HG03139 (cell line): Measurements from ENCODE around the gene CSTPP1.

Experiments
- ATAC-seq: cut with Tn5 transposase; IDR thresholded peaks from one replicate; pipeline ENCODE4 v1.9.1; 2021; ENCODE audit not compliant: unreplicated experiment

Gene CSTPP1

DNA sequence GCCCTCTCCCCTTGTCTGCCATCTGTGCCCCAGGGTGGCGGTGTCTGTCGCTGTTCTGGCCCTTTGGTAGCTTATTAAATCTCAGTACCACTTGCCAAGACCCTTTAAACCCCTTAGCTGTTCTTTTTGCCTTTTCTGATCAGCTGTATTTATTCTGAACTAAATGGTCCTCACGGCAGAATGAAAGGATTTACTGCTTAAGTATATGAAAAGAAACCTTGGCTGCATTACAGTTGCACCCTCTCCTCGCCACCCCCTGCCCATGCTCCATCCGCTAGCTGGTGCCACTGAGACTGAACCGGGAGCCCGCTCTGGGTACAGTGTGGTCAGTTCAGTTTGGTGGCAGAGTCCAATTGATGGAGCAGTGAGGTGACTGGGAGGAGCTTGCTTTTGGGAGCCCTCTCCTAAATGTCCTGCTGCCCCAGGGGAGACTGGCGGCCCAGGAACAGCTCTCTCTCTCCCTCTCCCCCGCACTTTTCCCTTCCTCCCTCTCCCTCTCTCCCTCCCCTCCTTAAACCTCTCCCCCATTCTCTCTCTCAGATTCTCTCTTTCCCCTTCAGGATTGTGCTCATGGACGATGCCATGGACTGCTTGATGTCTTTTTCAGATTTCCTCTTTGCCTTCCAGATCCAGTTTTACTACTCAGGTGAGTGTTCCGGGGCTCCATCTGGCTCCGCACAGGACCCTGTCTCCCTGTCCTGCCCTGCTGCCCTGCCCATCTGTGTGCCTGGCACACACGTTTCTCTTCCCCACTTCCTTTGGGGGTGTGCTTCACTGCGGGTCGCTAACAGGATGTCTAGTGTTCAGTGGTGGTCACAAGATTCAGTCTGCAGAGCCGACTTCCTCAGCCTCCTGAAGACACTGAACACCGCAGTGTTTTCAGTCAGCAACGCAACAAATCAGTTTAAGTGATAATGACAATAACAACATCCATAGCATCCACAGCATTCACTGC is 218.3 kb downstream of the CSTPP1 start:
- no peak for ATAC-seq

DNA sequence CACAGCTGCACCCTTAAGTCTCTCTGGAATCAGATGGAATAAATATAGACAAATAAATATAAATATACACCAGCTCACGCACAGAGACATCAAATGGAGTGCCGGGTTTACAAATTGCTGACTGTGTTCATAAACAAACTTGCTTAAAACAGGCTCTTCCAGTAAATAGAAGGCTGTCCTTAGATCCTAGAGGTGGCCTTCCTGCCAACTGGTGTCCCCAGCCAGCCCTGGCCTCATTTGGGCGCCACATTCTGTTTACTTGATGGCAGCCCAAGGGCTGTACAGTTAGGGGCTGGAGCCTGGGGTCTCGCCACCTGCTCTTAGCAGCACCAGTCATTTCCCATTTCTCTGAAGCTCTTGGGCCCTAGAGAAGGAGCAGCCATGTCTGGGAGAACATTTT is 219.3 kb downstream of the CSTPP1 start:
- no peak for ATAC-seq

DNA sequence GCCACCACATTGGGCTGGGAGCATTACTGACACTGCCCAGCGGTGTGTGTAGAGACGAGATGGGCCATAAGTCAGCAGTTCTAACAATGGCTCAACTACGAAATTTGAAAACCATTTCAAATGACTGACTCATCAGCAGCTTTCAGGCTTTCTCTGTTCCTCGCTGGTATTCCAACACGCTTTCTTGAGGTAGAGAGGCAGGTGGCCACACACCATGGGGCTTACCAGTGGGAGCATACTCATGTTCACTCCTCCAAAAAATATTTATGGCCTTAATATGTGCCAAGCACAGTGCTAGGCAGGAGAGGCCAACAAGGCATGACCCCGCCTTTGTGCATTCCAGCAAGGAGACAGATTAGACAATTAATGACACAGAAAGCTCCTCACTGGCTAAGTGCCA is 219.8 kb downstream of the CSTPP1 start:
- no peak for ATAC-seq

- ATAC-seq, result no peak
Measured at GRCh38 chr11:47156951-47157350, 220.4 kb downstream of the CSTPP1 start.

DNA sequence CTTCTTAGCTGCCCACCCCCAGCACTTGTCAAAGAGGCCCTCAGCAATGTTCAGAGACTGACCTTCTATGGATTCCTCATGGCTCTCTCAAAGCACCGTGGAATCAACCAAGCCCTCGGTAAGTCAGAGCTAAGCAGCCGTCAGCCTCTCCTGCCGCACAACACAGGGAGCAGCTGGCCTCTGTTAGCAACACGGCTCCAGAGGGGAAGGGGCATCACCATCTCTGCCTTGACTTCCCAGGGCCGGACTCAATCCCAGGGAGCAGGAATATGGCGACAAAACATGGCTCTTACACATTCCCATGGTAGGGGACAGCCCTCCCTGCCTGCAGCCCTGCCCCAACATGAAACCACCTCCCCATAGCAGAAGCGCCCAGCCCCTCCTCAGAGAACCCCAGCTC is 221.2 kb downstream of the CSTPP1 start:
- no peak for ATAC-seq

GRCh38 chr11:47158242-47158641 is 221.7 kb downstream of the CSTPP1 start:
- ATAC-seq, result no peak

DNA sequence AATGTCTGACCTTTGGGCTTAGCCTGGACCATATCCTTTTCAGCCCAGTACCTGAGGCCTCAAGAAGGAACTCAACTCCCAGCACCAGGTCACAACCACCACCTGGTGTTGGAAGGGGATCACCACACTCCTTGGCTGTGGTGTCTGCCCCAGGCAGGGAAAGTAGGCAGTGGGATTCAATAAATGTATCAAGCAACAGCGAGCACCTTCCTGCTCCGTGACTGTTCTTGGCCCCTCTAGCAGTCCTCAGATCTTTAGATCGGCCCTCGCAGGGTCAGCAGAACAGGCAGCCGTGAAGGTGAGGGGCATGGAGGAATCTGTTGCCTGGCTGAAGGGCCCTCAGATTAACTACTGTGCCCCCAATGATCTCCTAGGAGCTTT is 224.2 kb downstream of the CSTPP1 start:
- no peak for ATAC-seq

DNA sequence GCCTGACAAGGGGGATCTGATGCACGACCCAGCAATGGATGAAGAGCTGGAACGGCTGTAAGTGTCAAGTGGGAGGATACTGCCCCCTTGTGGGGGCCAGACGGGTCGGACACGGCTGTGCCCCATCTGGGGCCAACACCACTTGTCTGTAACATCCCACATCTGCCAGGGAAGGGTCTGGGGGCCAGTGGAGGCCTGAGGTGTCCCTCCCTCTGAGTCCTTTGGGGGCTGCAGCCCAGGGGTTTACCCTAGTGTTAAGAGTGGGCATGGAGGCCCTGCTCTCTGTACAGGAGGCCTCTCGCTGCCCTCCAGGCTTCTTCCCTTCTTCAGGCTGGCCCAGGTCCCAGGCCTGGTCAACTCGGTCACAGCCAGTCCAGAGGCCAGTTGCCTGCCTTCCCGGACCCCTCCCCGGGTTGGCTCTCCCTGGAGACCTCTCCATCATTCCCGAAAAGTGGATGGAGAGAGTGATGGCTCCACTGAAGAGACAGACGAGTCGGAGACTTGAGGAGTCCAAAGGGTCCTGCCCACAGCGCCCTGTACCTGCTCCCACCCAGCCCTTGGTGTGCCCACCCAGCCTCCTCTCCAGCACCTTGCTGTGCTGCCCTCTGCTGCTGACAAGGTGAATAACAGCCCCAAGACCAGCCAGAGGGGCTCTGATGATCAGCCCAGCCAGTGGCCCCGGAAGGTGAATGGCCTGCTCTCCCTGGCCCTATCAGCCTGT is 224.7 kb downstream of the CSTPP1 start:
- peak; percentile 61 for ATAC-seq

GRCh38 chr11:47161890-47162289 is 225.3 kb downstream of the CSTPP1 start:
- ATAC-seq, result no peak

- ATAC-seq, result no peak
Measured at GRCh38 chr11:47162426-47162825, 225.9 kb downstream of the CSTPP1 start.

GRCh38 chr11:47163193-47163592 is 226.6 kb downstream of the CSTPP1 start:
- ATAC-seq, result no peak

GRCh38 chr11:47163898-47164297 is 227.3 kb downstream of the CSTPP1 start:
- no peak for ATAC-seq

DNA sequence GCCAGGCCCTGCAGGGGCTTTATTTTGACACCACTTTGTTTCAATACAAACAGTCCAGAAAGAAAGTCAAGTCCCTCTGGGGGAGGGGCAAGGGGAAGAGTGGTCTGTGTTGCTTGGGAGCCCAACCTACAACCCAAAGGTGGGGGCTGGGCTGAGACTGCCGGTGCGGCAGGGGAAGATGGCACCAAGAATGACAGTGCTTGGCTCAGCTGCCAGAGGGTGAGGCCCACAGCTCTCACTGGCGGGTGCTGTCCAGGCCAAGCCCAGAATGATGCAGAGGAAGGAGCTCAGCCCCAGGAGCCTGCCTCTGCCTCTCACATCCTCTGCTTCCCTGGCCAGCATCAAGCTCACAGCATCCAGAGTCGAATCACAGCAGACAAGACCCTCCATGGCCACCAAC is 227.8 kb downstream of the CSTPP1 start:
- no peak for ATAC-seq

DNA sequence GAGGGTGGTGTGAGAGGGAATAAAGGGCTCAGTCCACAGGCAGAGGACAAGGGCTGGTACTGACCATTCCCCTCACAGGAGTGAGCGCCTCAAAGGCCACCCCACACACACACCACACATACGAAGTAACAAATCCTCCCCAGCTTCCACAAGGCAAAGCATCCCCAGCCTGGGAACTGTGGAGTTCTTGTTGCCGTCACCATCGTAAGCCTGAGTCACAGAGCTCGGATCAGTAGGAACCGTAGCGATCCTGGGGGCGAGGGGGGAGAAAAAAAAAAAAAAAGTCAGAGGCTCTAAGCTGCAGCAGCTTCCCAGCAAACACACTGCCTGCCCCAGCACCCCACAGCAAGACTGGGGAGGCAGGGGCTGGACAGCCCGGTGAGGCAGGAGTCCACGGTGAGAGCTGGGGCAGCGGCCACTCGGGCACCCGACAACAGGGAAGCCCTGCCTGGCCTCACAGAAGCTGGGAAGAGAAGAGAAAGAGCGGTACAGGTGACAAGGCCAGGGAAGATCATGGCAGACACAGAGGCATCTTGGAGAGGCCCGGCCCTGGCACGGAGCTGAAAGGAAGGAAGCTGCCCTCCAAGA is 228.8 kb downstream of the CSTPP1 start:
- ATAC-seq, result no peak

DNA sequence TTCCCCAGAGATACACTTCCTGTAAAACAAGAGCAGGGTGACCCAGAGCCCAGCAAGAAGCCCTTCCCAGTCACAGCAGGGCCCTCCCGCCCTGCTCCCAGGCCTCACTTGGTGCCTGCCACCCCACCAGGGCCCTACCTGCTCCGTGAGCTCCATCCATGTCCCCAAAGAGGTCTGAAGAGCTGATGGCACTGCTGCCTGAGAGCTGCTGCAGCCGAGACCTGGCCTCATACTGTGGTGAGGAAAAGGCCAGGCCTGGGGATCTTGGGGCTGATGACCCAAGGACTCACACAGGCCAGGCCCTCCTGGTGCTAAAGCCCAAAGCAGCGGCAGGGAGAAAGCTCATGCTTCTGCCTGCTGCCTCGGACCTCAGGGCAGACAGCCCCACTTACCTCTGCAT is 229.8 kb downstream of the CSTPP1 start:
- ATAC-seq, result no peak

DNA sequence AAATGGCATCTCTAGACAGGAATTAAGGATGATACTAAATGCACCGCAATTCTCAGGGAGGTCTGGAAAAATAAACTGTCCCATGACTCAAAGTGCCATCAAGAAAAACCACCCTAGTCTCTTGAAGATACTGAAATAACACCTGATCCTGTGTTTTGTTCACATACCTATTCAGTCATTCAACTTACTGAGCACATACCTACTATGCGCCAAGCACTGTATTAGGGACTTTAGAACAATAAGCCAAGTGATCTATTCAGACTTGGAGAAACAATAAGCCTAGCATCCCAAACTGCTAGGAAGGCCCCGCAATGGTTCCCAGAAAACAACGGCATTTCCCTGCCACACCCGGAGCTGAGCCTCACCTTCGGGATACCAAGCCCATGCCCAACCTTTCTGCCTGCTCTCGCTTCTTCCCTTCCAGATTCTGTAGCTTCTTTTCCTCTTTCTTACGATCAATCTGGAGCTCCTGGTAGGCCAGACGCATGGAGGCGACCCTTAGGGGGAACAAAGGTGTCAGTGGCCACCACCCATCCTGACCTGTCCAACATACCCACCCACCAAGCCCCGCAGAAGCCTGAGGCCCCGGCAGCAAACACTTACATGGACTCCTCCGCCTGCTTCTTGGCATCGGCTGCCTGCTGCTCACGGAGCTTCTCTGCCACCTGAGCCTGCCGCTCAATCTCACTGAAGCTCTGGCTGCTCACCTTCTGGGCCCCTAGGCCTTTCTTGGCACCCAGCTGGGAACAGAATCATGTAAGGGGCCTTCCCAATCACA is 234.7 kb downstream of the CSTPP1 start:
- no peak for ATAC-seq

DNA sequence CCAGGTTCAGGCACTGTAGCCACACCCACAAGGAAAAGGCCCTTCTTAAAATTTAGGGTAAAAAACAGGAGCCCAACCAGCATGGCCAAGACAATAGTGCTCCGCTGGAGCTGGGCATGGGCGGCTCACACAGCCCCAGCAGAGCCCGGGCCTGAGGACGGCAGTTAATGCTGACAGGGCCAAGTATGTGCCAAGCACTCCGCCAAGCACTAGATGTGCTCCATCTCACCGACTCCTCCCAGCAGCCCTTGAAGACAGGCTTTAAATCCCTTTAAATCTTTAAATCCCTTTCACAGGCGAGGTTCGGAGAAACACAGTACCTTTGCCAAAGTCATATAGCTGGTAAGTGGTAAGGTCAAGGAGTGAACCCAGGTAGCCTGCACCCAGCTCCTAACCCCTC is 235.3 kb downstream of the CSTPP1 start:
- ATAC-seq, result no peak

DNA sequence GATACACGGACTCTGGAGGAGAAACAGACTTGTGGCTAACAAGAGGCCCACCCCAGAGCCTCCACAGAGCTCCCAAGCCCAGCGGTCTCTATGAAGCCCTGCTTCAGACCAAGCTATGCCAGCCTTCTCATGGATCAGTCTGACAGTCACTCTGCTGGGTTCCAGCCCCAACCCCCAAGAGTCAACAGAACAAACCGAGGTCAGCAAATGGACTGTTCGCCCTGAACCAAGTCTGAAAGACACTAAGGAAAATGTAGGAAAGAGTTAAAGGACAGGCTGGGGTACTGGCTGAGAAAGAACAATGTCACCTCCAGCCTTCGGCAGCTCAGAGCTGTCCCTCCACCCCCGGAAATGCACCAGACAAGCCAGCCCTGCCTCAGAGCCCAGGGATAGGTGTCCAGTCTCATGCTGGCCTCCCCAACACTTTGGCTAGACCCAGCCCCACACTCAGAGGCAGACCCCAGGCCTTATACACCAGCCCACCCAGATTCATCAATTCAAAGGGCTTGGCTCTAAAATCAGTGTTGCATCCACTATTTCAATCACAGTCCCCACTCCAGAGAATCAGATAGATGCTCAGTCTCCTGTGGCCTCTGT is 236.3 kb downstream of the CSTPP1 start:
- ATAC-seq, result no peak

GRCh38 chr11:47175746-47176327 is 239.3 kb downstream of the CSTPP1 start:
- no peak for ATAC-seq
